ENCODE data around the gene ADGRB2.

- no peak for TF ChIP-seq ZNF18 (tag by site-specific recombination; IDR thresholded peaks at IDR 0.05)
- no peak for TF ChIP-seq ZNF514 (tag by site-specific recombination; IDR thresholded peaks at IDR 0.05)
- no peak for TF ChIP-seq CTCF (tag by site-specific recombination; IDR thresholded peaks at IDR 0.05)
- TF ChIP-seq ZNF776 (tag by site-specific recombination; IDR thresholded peaks at IDR 0.05; ENCODE audit: borderline replicate concordance): no peak
- TF ChIP-seq PRDM1 (tag by site-specific recombination; IDR thresholded peaks at IDR 0.05): no peak
- no peak for TF ChIP-seq ZNF561 (tag by site-specific recombination; IDR thresholded peaks at IDR 0.05; ENCODE audit: borderline replicate concordance)
- TF ChIP-seq ZBTB1 (tag by site-specific recombination; IDR thresholded peaks at IDR 0.05): no peak
- TF ChIP-seq REST (tag by site-specific recombination; IDR thresholded peaks at IDR 0.05): no peak
- no peak for TF ChIP-seq ZNF24 (tag by site-specific recombination; IDR thresholded peaks at IDR 0.05)
- TF ChIP-seq ZNF639 (tag by site-specific recombination; IDR thresholded peaks at IDR 0.05): no peak
- TF ChIP-seq ZNF121 (tag by site-specific recombination; IDR thresholded peaks at IDR 0.05): no peak
These were observed 35.2 kb upstream of the ADGRB2 start for GRCh38 chr1:31799196-31799894.
